Psoas muscle (tissue), 8 donors: ENCODE data around the gene NET1. TPM values are rescaled to one million over a fixed set of nuclear protein-coding genes. Genes with fewer than 3 reads are reported as not detected.

Experiments
- ATAC-seq, 4 donors: fragments of 200-7000 bp; cut with Tn5 transposase; one replicate each; pipeline ENCODE4 v1.9.1; 2020; ENCODE audit warnings: moderate library complexity in 3 of 4, mild to moderate bottlenecking in 2 of 4
- DNase-seq, 2 donors: peaks; one replicate each; pipeline ENCODE4 v3.0.0-alpha.2; 2020
- H3K27ac ChIP-seq: fragments of 200-600 bp; one replicate; pipeline ENCODE4 v1.8.0; 2022
- H3K27me3 ChIP-seq, 3 donors: fragments of 200-600 bp in 1 of 3; one replicate each; pipeline versions ENCODE4 v1.6.1 to v1.8.0; 2013 to 2022; ENCODE audit warnings: low read length in 2 of 3, mild to moderate bottlenecking in 2 of 3, moderate library complexity in 1 of 3; ENCODE audit not compliant: insufficient read depth in 3 of 3
- H3K36me3 ChIP-seq, 2 donors: fragments of 200-600 bp in 1 of 2; one replicate each; pipeline versions ENCODE4 v1.6.1 to v1.8.0; 2013 to 2022; ENCODE audit warnings: low read depth in 1 of 2, mild to moderate bottlenecking in 1 of 2, moderate library complexity in 1 of 2; ENCODE audit not compliant: insufficient read depth in 1 of 2
- H3K4me1 ChIP-seq: fragments of 200-600 bp; one replicate; pipeline ENCODE4 v1.8.0; 2022
- H3K4me3 ChIP-seq: fragments of 200-600 bp; one replicate; pipeline ENCODE4 v1.8.0; 2022; ENCODE audit warnings: mild to moderate bottlenecking
- H3K9me3 ChIP-seq: fragments of 200-600 bp; one replicate; pipeline ENCODE4 v1.8.0; 2022
- CTCF ChIP-seq: fragments of 200-600 bp; IDR thresholded peaks from one replicate; pipeline ENCODE4 v1.8.0; 2022; ENCODE audit warnings: antibody characterized with exemption
- whole genome bisulfite sequencing, 3 donors: extraction: QIAGEN DNeasy Blood & Tissue Kit; methylation state at CpG; one replicate each; pipeline versions ENCODE4 v1.1.6 to v1.1.7; 2013; 5-methylcytosine and 5-hydroxymethylcytosine counted together
- intact Hi-C, 2 donors: fragments of 100-400 bp; cut with DNase I; formaldehyde crosslinking; loops; one replicate each; pipeline versions ENCODE4 v1.11.0 to v1.14.2; 2022
- polyA plus RNA-seq, 3 donors: library from polyadenylated mRNA; stranded (reverse); fragments of 200-250 nt; gene quantifications; one replicate each; pipeline ENCODE4 v1.2.3, GENCODE V29; 2013
- total RNA-seq, 4 donors: library from RNA; stranded (reverse); fragmentation: NEBNext Ultra II Directional in 2 of 4; extraction: Animal tissue kit (Norgen Biotek cat#: 25700) in 2 of 4; gene quantifications; one replicate each; pipeline versions ENCODE4 v1.2.1 to v1.2.4, GENCODE V29; 2021 to 2023
- donor health status: healthy with polysubstance abuse.
- donor health status: DM: no; HTN: no; CAD: no; lungs with moderate emphysema.
- donor health status: Bipolar disorder and iron deficiency.
- donor health status: healthy.
- donor health status: DM: yes; HTN: yes; CAD: no.
- donor health status: DM: no; HTN: no; CAD: no.
- donor health status: DM: no; HTN: no; CAD: no.
- donor health status: DM: yes; HTN: yes; CAD: no.

The NET1 gene
- total and polyA plus RNA-seq, 7 donors = 14.3 to 44.0 (median 35.6) TPM

DNA sequence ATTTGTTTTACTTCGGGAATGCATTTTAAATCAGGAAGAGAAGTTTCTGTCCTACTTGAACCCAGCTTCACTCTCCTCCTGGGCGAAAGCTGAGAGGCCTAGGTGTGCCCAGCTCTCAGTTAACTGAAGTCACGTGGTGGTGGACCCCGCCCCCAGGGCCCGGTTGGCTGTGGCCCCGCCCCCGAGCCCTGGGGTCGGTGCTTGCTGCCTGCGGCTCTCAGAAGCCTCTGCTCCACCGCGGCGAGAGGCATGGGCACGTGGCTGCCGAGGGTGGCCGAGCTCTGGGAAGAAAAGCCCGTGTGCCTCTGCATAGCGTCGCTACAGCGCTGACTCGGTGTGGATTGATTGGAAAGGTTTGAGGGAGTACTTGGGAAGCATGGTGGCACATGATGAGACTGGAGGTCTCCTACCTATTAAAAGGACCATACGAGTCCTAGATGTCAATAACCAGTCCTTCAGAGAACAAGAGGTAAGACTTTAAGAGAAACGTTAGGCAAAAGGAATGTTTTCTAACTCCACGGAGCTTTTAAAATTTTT is 34.1 kb downstream of the NET1 start:
- no peak for TF ChIP-seq CTCF
- Histone ChIP-seq H3K27me3 (no peaks in the 10 kb centered on the region), H3K9me3 (no peaks in the 10 kb centered on the region), H3K4me1 (peaks cover 45% of the 10 kb centered on the region), H3K4me3 (peak overlapping the region; percentile 69), H3K36me3 (no peaks in the 10 kb centered on the region), H3K27ac (peak overlapping the region; percentile 74)
- intact Hi-C loops = no loop called here
- ATAC-seq = peak; percentile 91 to 94 (median 92)
- DNase-seq = peak; percentile 92 to 93
- WGBS, 3 donors = 2 to 5% (median 2%) methylated on average over 23 of the region's 23 CpGs

DNA sequence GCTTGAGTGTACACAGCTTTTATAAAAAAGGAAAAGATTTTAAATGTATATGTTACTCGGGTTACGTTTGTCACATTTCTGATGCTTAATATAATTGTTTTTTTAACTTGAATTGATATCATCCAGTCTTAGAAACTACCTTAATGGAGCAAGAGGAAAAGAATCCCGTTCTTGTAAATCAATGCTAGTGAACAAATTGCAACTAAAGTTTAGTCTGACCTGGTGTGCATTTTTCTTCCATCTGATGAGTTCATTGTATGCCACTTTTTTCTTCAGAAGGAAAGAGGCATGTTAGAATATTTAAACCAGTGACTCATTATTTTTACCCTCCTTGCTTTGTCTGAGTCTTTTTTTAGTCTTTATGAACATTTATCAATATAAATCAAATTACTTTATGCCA is 34.7 kb downstream of the NET1 start:
- WGBS, 3 donors = 8 to 15% (median 14%) methylated on average over 3 of the region's 3 CpGs
- H3K9me3 ChIP-seq = no peaks in the 10 kb centered on the region
- no peak for DNase-seq
- peak overlapping the region; percentile 69 for H3K4me3 ChIP-seq
- intact Hi-C loops = no loop called here
- no peaks in the 10 kb centered on the region for H3K27me3 ChIP-seq
- H3K27ac ChIP-seq = peak overlapping the region; percentile 74
- H3K36me3 ChIP-seq = peaks cover 0 to 6% of the 10 kb centered on the region in 2 donors
- peaks cover 45% of the 10 kb centered on the region for H3K4me1 ChIP-seq
- ATAC-seq = no peak
- TF ChIP-seq CTCF = no peak

- Histone ChIP-seq H3K4me1 (peaks cover 40% of the 10 kb centered on the region), H3K36me3 (peaks cover 0 to 11% of the 10 kb centered on the region in 2 donors), H3K27me3 (no peaks in the 10 kb centered on the region), H3K9me3 (no peaks in the 10 kb centered on the region), H3K27ac (peak overlapping the region; percentile 74), H3K4me3 (peak overlapping the region; percentile 69)
- intact Hi-C loops = no loop called here
- ATAC-seq (no peak), DNase-seq (no peak)
- WGBS, 3 donors = 12 to 17% (median 13%) methylated on average over 5 of the region's 5 CpGs
- no peak for TF ChIP-seq CTCF
Observed at GRCh38 chr10:5447611-5448071, 35.3 kb downstream of the NET1 start.

DNA sequence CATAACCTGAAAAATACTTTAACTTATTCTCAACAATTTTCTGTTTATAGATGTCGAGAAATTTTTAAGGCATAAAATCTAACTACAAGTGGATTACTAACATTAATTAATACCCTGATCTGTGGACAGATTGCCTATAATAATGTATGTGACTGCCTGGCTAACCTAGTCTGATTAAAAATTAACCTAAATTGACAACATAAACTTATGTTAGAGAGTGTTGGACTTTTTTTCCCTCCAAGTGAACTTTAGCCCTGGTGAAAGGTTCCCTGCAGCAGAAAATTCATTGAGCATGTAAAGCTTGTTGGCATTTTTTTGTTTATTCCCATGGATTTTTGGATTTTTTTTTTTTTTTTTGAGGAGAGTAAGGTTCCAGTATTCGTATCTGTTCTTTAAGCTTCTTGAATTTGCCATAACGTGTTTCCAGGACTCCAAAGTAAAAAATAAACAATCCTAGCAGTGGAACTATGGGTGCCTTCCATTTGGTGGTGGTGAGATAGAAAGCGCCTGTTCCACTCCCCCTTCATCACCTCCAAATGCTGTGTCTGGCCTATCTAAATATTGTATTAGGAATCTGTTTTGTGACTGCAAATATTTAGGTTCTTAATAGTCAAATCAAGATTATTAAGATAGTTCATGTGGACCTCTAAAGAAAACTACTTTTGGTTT is 36.1 kb downstream of the NET1 start:
- 41 to 49% (median 45%) methylated on average over 4 of the region's 4 CpGs for WGBS, 3 donors
- Histone ChIP-seq H3K4me3 (peak overlapping the region; percentile 69), H3K27me3 (no peaks in the 10 kb centered on the region), H3K9me3 (no peaks in the 10 kb centered on the region), H3K36me3 (peaks cover 5 to 20% of the 10 kb centered on the region in 2 donors), H3K4me1 (peaks cover 40% of the 10 kb centered on the region), H3K27ac (no peak overlapping the region)
- no peak for TF ChIP-seq CTCF
- no peak for DNase-seq
- no peak for ATAC-seq
- intact Hi-C loops = no loop called here
